ENCODE results near the gene USP10.

DNA sequence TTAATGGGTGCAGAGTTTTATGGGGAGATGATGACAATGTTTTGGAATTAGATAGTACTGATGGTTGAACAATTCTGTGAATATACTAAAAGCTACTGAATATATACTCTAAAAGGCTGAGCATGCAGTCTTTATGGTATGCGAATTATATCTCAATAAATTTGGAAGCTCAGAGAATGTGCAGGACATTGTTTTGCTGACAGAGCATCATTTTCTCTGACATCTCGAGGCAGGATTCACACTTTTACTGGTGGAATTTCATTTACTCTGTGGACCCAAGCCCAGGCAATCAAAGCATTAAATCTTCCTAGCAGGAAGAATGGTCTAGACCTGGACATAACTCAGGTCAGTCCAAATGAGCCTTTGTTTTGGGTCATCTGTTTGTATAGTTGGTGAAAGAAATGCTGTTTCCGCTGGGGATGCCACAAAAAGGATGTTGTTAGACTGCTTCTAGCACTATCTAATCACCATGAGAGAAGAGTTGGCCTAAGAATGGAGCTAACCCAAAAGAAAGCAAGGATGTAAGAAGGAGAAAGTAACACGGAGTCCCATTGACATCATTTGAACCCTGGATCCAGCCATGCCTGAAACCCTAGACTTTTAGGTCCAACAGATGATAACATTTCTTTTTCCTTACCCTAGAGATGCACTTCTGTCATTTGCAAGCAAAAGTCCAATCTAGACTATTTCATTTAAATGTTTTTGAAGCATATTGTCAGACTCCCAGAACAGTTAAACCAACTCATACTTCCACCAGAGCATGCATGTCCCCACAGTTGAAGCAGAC lies 18.8 kb upstream of the USP10 start:
- TF ChIP-seq, protein P1, sequence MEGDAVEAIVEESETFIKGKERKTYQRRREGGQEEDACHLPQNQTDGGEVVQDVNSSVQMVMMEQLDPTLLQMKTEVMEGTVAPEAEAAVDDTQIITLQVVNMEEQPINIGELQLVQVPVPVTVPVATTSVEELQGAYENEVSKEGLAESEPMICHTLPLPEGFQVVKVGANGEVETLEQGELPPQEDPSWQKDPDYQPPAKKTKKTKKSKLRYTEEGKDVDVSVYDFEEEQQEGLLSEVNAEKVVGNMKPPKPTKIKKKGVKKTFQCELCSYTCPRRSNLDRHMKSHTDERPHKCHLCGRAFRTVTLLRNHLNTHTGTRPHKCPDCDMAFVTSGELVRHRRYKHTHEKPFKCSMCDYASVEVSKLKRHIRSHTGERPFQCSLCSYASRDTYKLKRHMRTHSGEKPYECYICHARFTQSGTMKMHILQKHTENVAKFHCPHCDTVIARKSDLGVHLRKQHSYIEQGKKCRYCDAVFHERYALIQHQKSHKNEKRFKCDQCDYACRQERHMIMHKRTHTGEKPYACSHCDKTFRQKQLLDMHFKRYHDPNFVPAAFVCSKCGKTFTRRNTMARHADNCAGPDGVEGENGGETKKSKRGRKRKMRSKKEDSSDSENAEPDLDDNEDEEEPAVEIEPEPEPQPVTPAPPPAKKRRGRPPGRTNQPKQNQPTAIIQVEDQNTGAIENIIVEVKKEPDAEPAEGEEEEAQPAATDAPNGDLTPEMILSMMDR (IDR thresholded peaks at IDR 0.05; ENCODE audit: insufficient read depth, low read depth, low read length) = no peak
- TF ChIP-seq EZH2 (IDR thresholded peaks at IDR 0.05; ENCODE audit: insufficient read depth, low read length) = no peak
